ENCODE data around the gene MYBBP1A.
"Not testable (repeated sequence)": the region's sequence is repeated elsewhere in the genome, so short reads cannot be mapped to it uniquely, and the experiment has no call there.

The MYBBP1A gene

GRCh38 chr17:4599505-4600281 lies 44.5 kb upstream of the MYBBP1A start:
- no peak for TF ChIP-seq CTCF (IDR thresholded peaks at IDR 0.05; ENCODE audit: low read depth, low read length)
- H3K4me3 ChIP-seq (ENCODE audit: low read depth, low read length), result no peak overlapping the region
- peak; percentile 76 for DNase-seq
- no peaks in the 10 kb centered on the region for H3K36me3 ChIP-seq
- H3K9me3 ChIP-seq, result no peaks in the 10 kb centered on the region
- no peaks in the 10 kb centered on the region for H3K27me3 ChIP-seq
- peaks cover 19% of the 10 kb centered on the region for H3K4me1 ChIP-seq

GRCh38 chr17:4598776-4599504 lies 43.8 kb upstream of the MYBBP1A start:
- H3K9me3 ChIP-seq, result no peaks in the 10 kb centered on the region
- H3K4me1 ChIP-seq, result peaks cover 18% of the 10 kb centered on the region
- H3K4me3 ChIP-seq (ENCODE audit: low read depth, low read length), result no peak overlapping the region
- no peaks in the 10 kb centered on the region for H3K27me3 ChIP-seq
- TF ChIP-seq CTCF (IDR thresholded peaks at IDR 0.05; ENCODE audit: low read depth, low read length), result no peak
- no peaks in the 10 kb centered on the region for H3K36me3 ChIP-seq
- DNase-seq, result no peak

GRCh38 chr17:4597975-4598374 lies 42.8 kb upstream of the MYBBP1A start:
- no peak for DNase-seq
- Histone ChIP-seq H3K9me3 (no peaks in the 10 kb centered on the region), H3K36me3 (no peaks in the 10 kb centered on the region), H3K4me3 (ENCODE audit: low read depth, low read length) (no peak overlapping the region), H3K4me1 (peaks cover 16% of the 10 kb centered on the region), H3K27me3 (no peaks in the 10 kb centered on the region)
- TF ChIP-seq CTCF (IDR thresholded peaks at IDR 0.05; ENCODE audit: low read depth, low read length), result no peak

- H3K27me3 ChIP-seq, result no peaks in the 10 kb centered on the region
- H3K9me3 ChIP-seq, result no peaks in the 10 kb centered on the region
- no peaks in the 10 kb centered on the region for H3K36me3 ChIP-seq
- TF ChIP-seq CTCF (IDR thresholded peaks at IDR 0.05; ENCODE audit: low read depth, low read length), result no peak
- H3K4me3 ChIP-seq (ENCODE audit: low read depth, low read length), result no peak overlapping the region
- peaks cover 16% of the 10 kb centered on the region for H3K4me1 ChIP-seq
- no peak for DNase-seq
Observed at GRCh38 chr17:4596636-4597380, 41.6 kb upstream of the MYBBP1A start.

GRCh38 chr17:4595685-4596342 lies 40.6 kb upstream of the MYBBP1A start:
- H3K36me3 ChIP-seq; H3K4me3 ChIP-seq (ENCODE audit: low read depth, low read length); DNase-seq; H3K9me3 ChIP-seq; H3K27me3 ChIP-seq: not testable (repeated sequence)
- peaks cover 14% of the 10 kb centered on the region for H3K4me1 ChIP-seq
